ENCODE data around the gene PTPRU. TPM values are rescaled to one million over a fixed set of nuclear protein-coding genes. Genes with fewer than 3 reads are reported as not detected.
A peak's percentile ranks its signal among the peaks of the same experiment; 100 is the strongest.

Gene PTPRU
- total and polyA plus RNA-seq, 5 donors from 2014 or later: not detected

DNA sequence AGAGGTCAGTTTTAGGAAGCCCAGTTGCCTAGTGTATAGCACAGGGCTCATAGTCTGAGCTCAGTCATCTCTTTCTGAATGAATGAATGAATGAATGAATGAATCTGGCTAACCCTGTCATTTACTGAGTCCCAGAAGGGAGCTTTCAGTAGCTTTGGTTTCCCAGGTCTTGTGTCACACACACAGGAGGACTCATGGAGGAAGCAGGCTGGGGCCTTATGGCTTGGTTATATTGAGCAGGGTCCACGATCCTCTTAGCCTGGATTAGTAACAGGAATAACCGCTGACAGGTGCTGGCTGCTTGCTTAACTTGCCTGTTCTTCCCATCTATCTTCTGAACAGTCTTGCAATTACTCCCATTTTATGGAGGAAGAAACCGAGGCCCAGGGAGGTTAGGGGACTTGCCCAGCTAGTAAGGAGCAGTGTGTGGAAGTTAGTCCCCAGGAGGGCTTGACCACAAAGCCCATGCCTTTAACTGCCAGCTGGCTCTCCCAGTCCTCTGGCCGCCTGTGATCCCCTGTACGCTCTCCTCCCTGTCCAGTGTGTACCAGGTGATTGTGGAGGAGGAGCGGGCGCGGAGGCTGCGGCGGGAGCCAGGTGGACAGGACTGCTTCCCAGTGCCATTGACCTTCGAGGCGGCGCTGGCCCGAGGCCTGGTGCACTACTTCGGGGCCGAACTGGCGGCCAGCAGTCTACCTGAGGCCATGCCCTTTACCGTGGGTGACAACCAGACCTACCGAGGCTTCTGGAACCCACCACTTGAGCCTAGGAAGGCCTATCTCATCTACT, 46.0 kb downstream of the PTPRU start:
- DNase-seq: no peak
- no peaks in the 10 kb centered on the region for H3K36me3 ChIP-seq (ENCODE audit: control insufficient read depth, insufficient read depth, low read length)
- H3K36me3 Mint-ChIP-seq: no peaks in the 10 kb centered on the region
- peaks cover 4% of the 10 kb centered on the region for H3K27me3 Mint-ChIP-seq
- no peak overlapping the region for H3K4me3 ChIP-seq (ENCODE audit: low read depth, low read length)
- H3K9me3 ChIP-seq (ENCODE audit: control insufficient read depth in 2 of 2, low read length in 2 of 2): no peaks in the 10 kb centered on the region
- no peak for ATAC-seq (ENCODE audit: low read depth in 2 of 2)
- no peaks in the 10 kb centered on the region for H3K9me3 Mint-ChIP-seq
- no peak overlapping the region for H3K27ac ChIP-seq (ENCODE audit: insufficient read depth, low read length, poor library complexity, severe bottlenecking)
- no peak overlapping the region for H3K27ac Mint-ChIP-seq
- H3K27me3 ChIP-seq (ENCODE audit: control insufficient read depth, insufficient read depth, low read length): no peaks in the 10 kb centered on the region
- H3K4me1 ChIP-seq (ENCODE audit: control insufficient read depth, insufficient read depth, low read length, poor library complexity, severe bottlenecking): no peaks in the 10 kb centered on the region
- H3K4me3 Mint-ChIP-seq: no peak overlapping the region
- H3K4me1 Mint-ChIP-seq: peaks cover 0 to 6% (median 4%) of the 10 kb centered on the region in 4 donors

DNA sequence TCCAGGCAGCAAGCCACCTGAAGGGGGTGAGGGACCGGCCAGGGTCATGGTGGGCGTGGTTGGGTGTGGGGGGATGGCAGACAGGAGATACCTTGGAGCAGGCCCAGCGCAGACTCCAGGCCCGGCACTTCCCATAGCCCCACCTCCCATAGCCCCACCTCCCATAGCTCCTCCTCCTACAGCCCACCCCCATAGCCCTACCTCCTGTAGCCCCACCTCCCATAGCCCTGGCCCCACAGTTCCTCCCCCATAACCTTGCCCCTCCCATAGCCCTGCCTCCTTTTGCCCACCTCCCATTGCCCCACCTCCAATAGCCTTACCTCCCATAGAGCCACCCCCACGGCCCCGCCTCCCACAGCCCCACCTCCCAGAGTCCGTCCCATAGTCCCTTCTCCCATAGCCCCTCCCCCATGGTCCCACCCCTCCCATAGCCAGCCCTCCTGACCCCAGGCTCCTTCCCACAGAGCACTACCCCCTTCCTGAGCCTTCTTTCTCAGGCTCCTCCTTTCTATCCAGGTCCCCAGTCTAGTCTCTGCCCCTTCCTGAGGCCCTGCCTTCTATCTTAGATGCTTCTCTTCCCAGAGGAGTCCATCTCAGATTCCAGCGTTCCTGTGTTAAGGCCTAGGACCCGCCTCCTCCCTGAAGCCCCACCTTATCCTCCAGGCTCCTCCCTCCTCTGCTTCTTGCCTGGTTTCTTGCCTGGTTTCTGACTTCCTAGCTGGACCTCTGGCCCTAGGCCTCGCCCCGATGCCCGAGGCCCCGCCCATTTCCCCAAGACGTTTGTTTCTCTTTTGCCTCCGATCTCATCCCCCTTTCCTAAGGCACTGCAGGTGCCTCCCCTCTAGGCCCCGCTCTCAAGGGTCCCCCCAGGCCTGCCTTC, 46.8 kb downstream of the PTPRU start:
- H3K27ac Mint-ChIP-seq: no peak overlapping the region
- H3K4me1 Mint-ChIP-seq: peaks cover 0 to 6% (median 4%) of the 10 kb centered on the region in 4 donors
- no peaks in the 10 kb centered on the region for H3K36me3 Mint-ChIP-seq
- H3K27ac ChIP-seq (ENCODE audit: insufficient read depth, low read length, poor library complexity, severe bottlenecking): no peak overlapping the region
- H3K36me3 ChIP-seq (ENCODE audit: control insufficient read depth, insufficient read depth, low read length): no peaks in the 10 kb centered on the region
- H3K9me3 ChIP-seq (ENCODE audit: control insufficient read depth in 2 of 2, low read length in 2 of 2): no peaks in the 10 kb centered on the region
- peak overlapping the region in 2 of 4 donors; percentile 36 to 61 for H3K4me3 Mint-ChIP-seq
- H3K27me3 ChIP-seq (ENCODE audit: control insufficient read depth, insufficient read depth, low read length): no peaks in the 10 kb centered on the region
- no peak for ATAC-seq (ENCODE audit: low read depth in 2 of 2)
- H3K9me3 Mint-ChIP-seq: no peaks in the 10 kb centered on the region
- DNase-seq: peak in 1 of 3 donors; percentile 20
- no peak overlapping the region for H3K4me3 ChIP-seq (ENCODE audit: low read depth, low read length)
- no peaks in the 10 kb centered on the region for H3K4me1 ChIP-seq (ENCODE audit: control insufficient read depth, insufficient read depth, low read length, poor library complexity, severe bottlenecking)
- H3K27me3 Mint-ChIP-seq: peaks cover 4% of the 10 kb centered on the region

GRCh38 chr1:29283804-29284195, 47.5 kb downstream of the PTPRU start:
- no peak overlapping the region for H3K27ac ChIP-seq (ENCODE audit: insufficient read depth, low read length, poor library complexity, severe bottlenecking)
- Mint-ChIP-seq H3K9me3 (no peaks in the 10 kb centered on the region), H3K4me3 (no peak overlapping the region), H3K27ac (no peak overlapping the region), H3K36me3 (no peaks in the 10 kb centered on the region), H3K27me3 (peaks cover 4% of the 10 kb centered on the region), H3K4me1 (peaks cover 0 to 6% (median 4%) of the 10 kb centered on the region in 4 donors)
- no peaks in the 10 kb centered on the region for H3K36me3 ChIP-seq (ENCODE audit: control insufficient read depth, insufficient read depth, low read length)
- H3K9me3 ChIP-seq (ENCODE audit: control insufficient read depth in 2 of 2, low read length in 2 of 2): no peaks in the 10 kb centered on the region
- H3K4me1 ChIP-seq (ENCODE audit: control insufficient read depth, insufficient read depth, low read length, poor library complexity, severe bottlenecking): no peaks in the 10 kb centered on the region
- no peaks in the 10 kb centered on the region for H3K27me3 ChIP-seq (ENCODE audit: control insufficient read depth, insufficient read depth, low read length)
- ATAC-seq (ENCODE audit: low read depth in 2 of 2) (no peak), DNase-seq (no peak)
- H3K4me3 ChIP-seq (ENCODE audit: low read depth, low read length): no peak overlapping the region

DNA sequence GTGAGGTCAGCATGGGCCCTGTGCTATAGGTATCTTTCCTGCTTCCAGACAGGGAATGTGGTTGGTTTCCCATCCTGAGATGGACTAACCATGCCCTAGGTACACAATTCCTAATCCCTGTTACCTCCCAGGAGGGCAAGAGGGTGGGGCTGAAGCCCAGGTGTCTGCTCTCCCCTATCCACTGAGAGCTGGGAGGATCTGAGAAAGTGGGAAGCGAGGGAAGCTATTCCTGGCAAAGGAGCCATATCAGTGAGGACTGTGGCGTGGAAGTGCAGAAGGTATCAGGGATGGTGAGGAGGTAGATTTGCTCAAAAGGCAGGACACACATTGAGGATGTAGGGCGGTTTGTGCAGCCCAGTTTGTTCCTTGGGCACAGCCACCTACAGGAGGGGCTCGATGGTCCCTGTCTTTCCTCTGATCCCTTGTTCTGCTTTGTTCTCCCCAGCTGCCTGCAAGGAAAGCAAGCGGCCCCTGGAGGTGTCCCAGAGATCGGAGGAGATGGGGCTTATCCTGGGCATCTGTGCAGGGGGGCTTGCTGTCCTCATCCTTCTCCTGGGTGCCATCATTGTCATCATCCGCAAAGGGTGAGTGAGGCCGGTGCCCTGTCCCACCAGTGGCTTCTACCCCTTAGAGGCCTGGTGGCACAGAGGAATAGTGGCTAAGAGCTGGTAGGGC, 48.1 kb downstream of the PTPRU start:
- no peaks in the 10 kb centered on the region for H3K36me3 Mint-ChIP-seq
- DNase-seq (no peak), ATAC-seq (ENCODE audit: low read depth in 2 of 2) (no peak)
- H3K27me3 Mint-ChIP-seq: peaks cover 4% of the 10 kb centered on the region
- peaks cover 0 to 6% (median 4%) of the 10 kb centered on the region in 4 donors for H3K4me1 Mint-ChIP-seq
- no peak overlapping the region for H3K4me3 ChIP-seq (ENCODE audit: low read depth, low read length)
- H3K4me3 Mint-ChIP-seq: no peak overlapping the region
- peaks cover 0 to 1% (median 0%) of the 10 kb centered on the region in 7 donors for H3K9me3 Mint-ChIP-seq
- H3K9me3 ChIP-seq (ENCODE audit: control insufficient read depth in 2 of 2, low read length in 2 of 2): no peaks in the 10 kb centered on the region
- H3K27ac ChIP-seq (ENCODE audit: insufficient read depth, low read length, poor library complexity, severe bottlenecking): no peak overlapping the region
- no peaks in the 10 kb centered on the region for H3K4me1 ChIP-seq (ENCODE audit: control insufficient read depth, insufficient read depth, low read length, poor library complexity, severe bottlenecking)
- no peaks in the 10 kb centered on the region for H3K36me3 ChIP-seq (ENCODE audit: control insufficient read depth, insufficient read depth, low read length)
- H3K27me3 ChIP-seq (ENCODE audit: control insufficient read depth, insufficient read depth, low read length): no peaks in the 10 kb centered on the region
- H3K27ac Mint-ChIP-seq: no peak overlapping the region

DNA sequence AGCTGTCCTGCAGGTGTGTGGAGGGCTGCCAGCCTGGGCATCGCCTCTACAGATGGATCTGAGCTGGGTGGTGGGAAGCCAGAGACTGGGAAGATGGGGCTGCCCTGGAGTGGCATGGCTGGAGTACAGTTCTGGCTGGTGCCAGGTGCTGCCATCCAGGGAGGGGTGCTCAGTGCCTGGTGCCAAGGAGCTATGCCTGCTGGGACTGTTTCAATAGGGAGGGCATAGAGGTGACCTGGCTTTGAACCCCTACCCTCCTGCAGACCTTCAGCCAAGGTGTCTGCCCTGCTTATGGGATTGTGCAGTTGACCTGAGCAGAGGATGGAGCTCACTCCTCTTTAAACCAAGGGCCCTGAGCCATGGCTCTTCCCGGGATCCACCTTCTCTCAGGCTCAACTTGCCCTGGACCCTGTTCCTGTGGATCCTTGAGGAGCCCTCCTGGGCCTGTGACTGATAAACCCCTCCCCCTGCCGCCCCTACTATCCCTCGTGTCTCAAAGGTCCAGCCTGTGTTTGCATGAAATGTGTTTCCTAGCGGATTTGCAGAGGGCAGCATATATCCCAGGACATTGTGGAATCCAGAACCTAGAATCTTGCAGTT, 48.7 kb downstream of the PTPRU start:
- Histone ChIP-seq H3K27ac (ENCODE audit: insufficient read depth, low read length, poor library complexity, severe bottlenecking) (no peak overlapping the region), H3K36me3 (ENCODE audit: control insufficient read depth, insufficient read depth, low read length) (no peaks in the 10 kb centered on the region), H3K4me1 (ENCODE audit: control insufficient read depth, insufficient read depth, low read length, poor library complexity, severe bottlenecking) (no peaks in the 10 kb centered on the region), H3K9me3 (ENCODE audit: control insufficient read depth in 2 of 2, low read length in 2 of 2) (no peaks in the 10 kb centered on the region), H3K4me3 (ENCODE audit: low read depth, low read length) (no peak overlapping the region), H3K27me3 (ENCODE audit: control insufficient read depth, insufficient read depth, low read length) (no peaks in the 10 kb centered on the region)
- DNase-seq: no peak
- peaks cover 0 to 6% (median 4%) of the 10 kb centered on the region in 4 donors for H3K4me1 Mint-ChIP-seq
- H3K9me3 Mint-ChIP-seq: peaks cover 0 to 1% (median 0%) of the 10 kb centered on the region in 7 donors
- ATAC-seq (ENCODE audit: low read depth in 2 of 2): no peak
- no peak overlapping the region for H3K27ac Mint-ChIP-seq
- no peak overlapping the region for H3K4me3 Mint-ChIP-seq
- peaks cover 4% of the 10 kb centered on the region for H3K27me3 Mint-ChIP-seq
- no peaks in the 10 kb centered on the region for H3K36me3 Mint-ChIP-seq

GRCh38 chr1:29285771-29286170, 49.4 kb downstream of the PTPRU start:
- ATAC-seq (ENCODE audit: low read depth in 2 of 2) (no peak), DNase-seq (no peak)
- no peaks in the 10 kb centered on the region for H3K9me3 ChIP-seq (ENCODE audit: control insufficient read depth in 2 of 2, low read length in 2 of 2)
- Mint-ChIP-seq H3K4me3 (peak overlapping the region in 1 of 4 donors; percentile 55), H3K9me3 (peaks cover 0 to 1% (median 0%) of the 10 kb centered on the region in 7 donors), H3K27ac (peak overlapping the region in 1 of 3 donors; percentile 28), H3K27me3 (peaks cover 4% of the 10 kb centered on the region), H3K36me3 (no peaks in the 10 kb centered on the region), H3K4me1 (peaks cover 0 to 6% (median 4%) of the 10 kb centered on the region in 4 donors)
- H3K4me1 ChIP-seq (ENCODE audit: control insufficient read depth, insufficient read depth, low read length, poor library complexity, severe bottlenecking): no peaks in the 10 kb centered on the region
- H3K27me3 ChIP-seq (ENCODE audit: control insufficient read depth, insufficient read depth, low read length): no peaks in the 10 kb centered on the region
- H3K27ac ChIP-seq (ENCODE audit: insufficient read depth, low read length, poor library complexity, severe bottlenecking): no peak overlapping the region
- no peak overlapping the region for H3K4me3 ChIP-seq (ENCODE audit: low read depth, low read length)
- H3K36me3 ChIP-seq (ENCODE audit: control insufficient read depth, insufficient read depth, low read length): no peaks in the 10 kb centered on the region

DNA sequence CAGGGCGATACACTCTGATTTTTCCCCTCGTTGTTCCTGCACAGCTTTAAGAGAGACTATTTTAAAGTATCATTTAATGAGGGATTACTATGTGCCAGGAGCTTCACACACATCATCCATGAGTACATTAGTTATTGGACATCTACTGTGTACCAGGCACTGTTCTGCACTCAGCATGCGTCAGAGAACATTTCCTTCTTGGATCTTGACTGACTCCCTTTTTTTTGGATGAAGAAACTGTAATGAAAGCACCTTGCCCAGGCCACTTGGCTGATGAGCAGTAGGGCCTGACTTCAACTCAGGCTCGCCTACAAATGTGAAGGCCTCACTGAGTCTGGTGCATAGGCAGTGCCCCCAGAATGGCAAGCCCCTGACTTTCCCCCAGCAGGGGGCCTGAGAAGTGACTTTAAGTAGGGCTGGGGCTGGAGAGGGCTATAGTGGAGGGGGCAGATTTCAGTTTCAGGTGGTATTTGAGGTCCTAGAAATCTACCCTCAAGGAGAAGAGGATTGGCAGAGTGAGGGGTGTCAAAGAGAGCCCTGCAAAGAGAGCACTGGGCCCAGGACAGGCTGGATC, 50.0 kb downstream of the PTPRU start:
- no peaks in the 10 kb centered on the region for H3K27me3 ChIP-seq (ENCODE audit: control insufficient read depth, insufficient read depth, low read length)
- no peaks in the 10 kb centered on the region for H3K9me3 ChIP-seq (ENCODE audit: control insufficient read depth in 2 of 2, low read length in 2 of 2)
- no peak overlapping the region for H3K27ac ChIP-seq (ENCODE audit: insufficient read depth, low read length, poor library complexity, severe bottlenecking)
- peak overlapping the region in 1 of 3 donors; percentile 28 for H3K27ac Mint-ChIP-seq
- no peaks in the 10 kb centered on the region for H3K36me3 Mint-ChIP-seq
- H3K4me1 ChIP-seq (ENCODE audit: control insufficient read depth, insufficient read depth, low read length, poor library complexity, severe bottlenecking): no peaks in the 10 kb centered on the region
- no peaks in the 10 kb centered on the region for H3K36me3 ChIP-seq (ENCODE audit: control insufficient read depth, insufficient read depth, low read length)
- peaks cover 0 to 6% (median 4%) of the 10 kb centered on the region in 4 donors for H3K4me1 Mint-ChIP-seq
- H3K27me3 Mint-ChIP-seq: peaks cover 4% of the 10 kb centered on the region
- peak overlapping the region in 1 of 4 donors; percentile 55 for H3K4me3 Mint-ChIP-seq
- no peak for ATAC-seq (ENCODE audit: low read depth in 2 of 2)
- peaks cover 0 to 1% (median 0%) of the 10 kb centered on the region in 7 donors for H3K9me3 Mint-ChIP-seq
- no peak for DNase-seq
- no peak overlapping the region for H3K4me3 ChIP-seq (ENCODE audit: low read depth, low read length)
